ENCODE data around the gene DPP6. TPM values are rescaled to one million over a fixed set of nuclear protein-coding genes. Genes with fewer than 3 reads are reported as not detected.

Gene DPP6
- total and polyA plus RNA-seq, 9 of the 15 experiments (the other 6 are each of a cell fraction or from before 2014, with no cell fraction given) = not detected

DNA sequence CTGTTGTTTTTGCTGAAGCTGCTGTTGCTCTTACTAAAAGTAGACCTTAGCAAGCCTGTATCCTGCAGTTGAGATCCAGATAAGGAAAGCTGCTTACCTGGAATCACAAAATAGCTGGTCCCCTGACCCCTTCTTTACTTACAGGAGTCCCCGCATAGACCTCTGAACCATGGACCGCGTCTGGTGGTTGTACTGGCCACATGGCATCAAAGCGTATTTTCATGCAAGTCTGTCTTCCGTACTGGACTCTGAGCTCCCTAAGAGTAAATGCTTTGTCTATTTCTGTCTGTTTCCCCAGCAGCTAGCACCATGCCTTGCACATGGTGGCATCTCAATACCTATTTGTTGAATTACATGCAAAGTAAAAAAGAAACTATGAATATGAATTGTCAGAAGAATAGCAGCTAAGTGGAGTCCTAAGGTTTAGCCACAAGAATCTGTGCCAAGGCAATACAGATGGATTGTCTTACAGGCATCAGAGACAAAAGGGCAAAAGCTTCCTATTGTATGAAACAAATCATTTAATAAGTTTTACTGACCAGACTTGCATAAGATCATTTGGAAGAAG is 791.6 kb downstream of the DPP6 start:
- FAIRE-seq = no peak
- intact Hi-C loops (cut with micrococcal nuclease) = no loop called here

More for the DNA sequence above, 791.6 kb downstream of the DPP6 start:
- no peak for TF ChIP-seq ZNF133 (CRISPR knock-in tag; IDR thresholded peaks at IDR 0.05)
- no peak for TF ChIP-seq SUPT5H (IDR thresholded peaks at IDR 0.05)
- TF ChIP-seq TFAM (CRISPR knock-in tag; conservative IDR thresholded peaks at IDR 0.05) = no peak
- TF ChIP-seq, protein P1, sequence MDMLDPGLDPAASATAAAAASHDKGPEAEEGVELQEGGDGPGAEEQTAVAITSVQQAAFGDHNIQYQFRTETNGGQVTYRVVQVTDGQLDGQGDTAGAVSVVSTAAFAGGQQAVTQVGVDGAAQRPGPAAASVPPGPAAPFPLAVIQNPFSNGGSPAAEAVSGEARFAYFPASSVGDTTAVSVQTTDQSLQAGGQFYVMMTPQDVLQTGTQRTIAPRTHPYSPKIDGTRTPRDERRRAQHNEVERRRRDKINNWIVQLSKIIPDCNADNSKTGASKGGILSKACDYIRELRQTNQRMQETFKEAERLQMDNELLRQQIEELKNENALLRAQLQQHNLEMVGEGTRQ (CRISPR knock-in tag; IDR thresholded peaks at IDR 0.05) = no peak
- no peak for TF ChIP-seq XRCC5 (IDR thresholded peaks at IDR 0.05; ENCODE audit: low read depth, low read length)
- TF ChIP-seq ZNF668 (CRISPR knock-in tag; IDR thresholded peaks at IDR 0.05) = no peak
- no peak for TF ChIP-seq SMAD1 (IDR thresholded peaks at IDR 0.05; ENCODE audit: low read depth, low read length, partially characterized antibody)
- TF ChIP-seq KLF13 (tag; IDR thresholded peaks at IDR 0.05; ENCODE audit: borderline replicate concordance, low read depth) = no peak
- no peak for TF ChIP-seq RCOR1 (IDR thresholded peaks at IDR 0.05; ENCODE audit: borderline replicate concordance in 1 of 2, low read depth in 2 of 2, low read length in 2 of 2)
- no peak for TF ChIP-seq ZNF551 (CRISPR knock-in tag; IDR thresholded peaks at IDR 0.05)
- no peak for TF ChIP-seq U2AF2 (optimal IDR thresholded peaks at IDR 0.05; ENCODE audit: low read depth, low read length)
- no peak for TF ChIP-seq NR2F6 (CRISPR knock-in tag; IDR thresholded peaks at IDR 0.05)
- no peak for TF ChIP-seq CHD2 (IDR thresholded peaks at IDR 0.05; ENCODE audit: low read depth, low read length)
- TF ChIP-seq STAG1 (CRISPR knock-in tag; IDR thresholded peaks at IDR 0.05; ENCODE audit: borderline replicate concordance) = no peak
- TF ChIP-seq CHD4 (IDR thresholded peaks at IDR 0.05; ENCODE audit: insufficient read depth, insufficient replicate concordance, low read depth, low read length, poor library complexity, severe bottlenecking) = no peak
- TF ChIP-seq SNRNP70 (optimal IDR thresholded peaks at IDR 0.05; ENCODE audit: low read depth, low read length) = no peak
- no peak for TF ChIP-seq ZNF717 (CRISPR knock-in tag; IDR thresholded peaks at IDR 0.05)
- no peak for TF ChIP-seq TSC22D4 (tag; IDR thresholded peaks at IDR 0.05)
- Histone ChIP-seq H3K9ac (ENCODE audit: insufficient read depth in 1 of 2, low read depth in 2 of 2, low read length in 2 of 2) (no peak overlapping the region), H3K79me2 (ENCODE audit: control insufficient read depth, insufficient read depth, low read length) (no peaks in the 10 kb centered on the region), H3K4me1 (replicated peaks in 1 of 2; ENCODE audit: control insufficient read depth in 2 of 2, insufficient read depth in 2 of 2, low read length in 2 of 2) (no peaks in the 10 kb centered on the region), H3K36me3 (ENCODE audit: control insufficient read depth, insufficient read depth, low read length) (no peaks in the 10 kb centered on the region), H3K4me3 (no peak overlapping the region), H3K9me3 (replicated peaks; ENCODE audit: control insufficient read depth, insufficient read depth, low read depth, low read length) (no peaks in the 10 kb centered on the region), H4K20me1 (replicated peaks; ENCODE audit: control insufficient read depth, insufficient read depth, low read length) (no peaks in the 10 kb centered on the region; the same call in 1 of the 2 replicates), H2AFZ (ENCODE audit: low read depth, low read length) (no peak overlapping the region), H3K4me2 (ENCODE audit: insufficient read depth, low read length) (no peak overlapping the region), H3K9me1 (ENCODE audit: control insufficient read depth, insufficient read depth, low read length) (no peaks in the 10 kb centered on the region), H3K27ac (ENCODE audit: extremely low read depth, low read depth, low read length) (no peak overlapping the region), H3K27me3 (ENCODE audit: control insufficient read depth in 2 of 2, insufficient read depth in 2 of 2, low read length in 2 of 2) (peaks cover 46 to 59% of the 10 kb centered on the region in 2 experiments)
- ChIA-PET POLR2A (interaction anchor here (0.6 to 1.2 kb wide), 3 partner anchors 8 to 57 kb away, joined by 3 read pairs; no protein-coding TSS in a partner anchor), CTCF (ENCODE audit: low intra/inter-chr PET ratio) (no interaction called here)
- in situ Hi-C loops (cut with MboI) = no loop called here
- ATAC-seq = no peak
- WGBS (ENCODE audit: insufficient coverage, low coverage, missing lambda C conversion rate) = 10% methylated on average over 5 of the region's 5 CpGs
- no peak for DNase-seq (ENCODE audit: extremely low read depth in 1 of 4, low spot score in 3 of 4)
- no TSS peak for BruUV-seq (replicated peaks)
